HCT116 (cell line): ENCODE measurements around the gene ARMC6. TPM values are rescaled to one million over a fixed set of nuclear protein-coding genes. Genes with fewer than 3 reads are reported as not detected.

ENCODE experiments used
- ATAC-seq: fragments of 200-7000 bp; cut with Tn5 transposase; 2 replicates; pipeline ENCODE4 v1.9.1; 2020; ENCODE audit warnings: mild to moderate bottlenecking, moderate library complexity
- BruUV-seq: library from RNA; stranded (reverse); fragments of 400-500 nt; replicated peaks from 2 replicates; lab custom pipeline; 2021; lab: Mats Ljungman, UMichigan
- CTCF ChIA-PET: fragments of 300-600 bp; sonication (Branson Sonifier 250); formaldehyde crosslinking; loops from one replicate; lab custom pipeline; 2021; ENCODE audit warnings: antibody characterized with exemption; lab: Charles Lee
- POLR2A ChIA-PET: fragments of 300-600, 350-600 bp; sonication (Branson Sonifier 250); formaldehyde crosslinking; loops from one replicate; lab custom pipeline; 2021; ENCODE audit warnings: antibody characterized with exemption; lab: Charles Lee
- RAD21 ChIA-PET, 2 experiments: fragments of 300-600 bp; sonication (Branson Sonifier 250); formaldehyde crosslinking; loops; one replicate each; lab custom pipeline; 2023; ENCODE audit warnings: low total read pairs in 2 of 2; ENCODE audit not compliant: uncharacterized antibody in 2 of 2, unreplicated experiment in 2 of 2, low non-redundant PET in 1 of 2; lab: Charles Lee
- DNase-seq: peaks from one replicate; pipeline ENCODE4 v3.0.0-alpha.2; 2010; ENCODE audit warnings: low read depth, low spot score
- H2AFZ ChIP-seq: fragments of 200-600 bp; shearing (Covaris generic), sonication (generic); 2 replicates; pipeline ENCODE4 v1.6.1; 2017; ENCODE audit warnings: low read depth, mixed run types, mixed read lengths, antibody characterized with exemption, low read length; ENCODE audit not compliant: poor library complexity, severe bottlenecking
- H3K27ac ChIP-seq: 2 replicates; pipeline ENCODE4 v1.5.1; 2012; ENCODE audit warnings: low read depth, low read length
- H3K27me3 ChIP-seq: fragments of 200-600 bp; sonication (generic); 2 replicates; pipeline ENCODE4 v1.6.1; 2016; ENCODE audit warnings: mixed run types, low read length, mixed read lengths; ENCODE audit not compliant: insufficient read depth
- H3K36me3 ChIP-seq, 2 experiments: fragments of 200-500 bp in 1 of 2; fragments of 200-600 bp in 1 of 2; sonication (Bioruptor generic) in 1 of 2; sonication (generic) in 1 of 2; 2 replicates each; pipeline versions ENCODE4 v1.5.1 to v1.6.1; 2014 to 2016; ENCODE audit warnings: low read length in 2 of 2, inconsistent platforms in 1 of 2, mixed read lengths in 1 of 2, mixed run types in 1 of 2; ENCODE audit not compliant: insufficient read depth in 2 of 2, control insufficient read depth in 1 of 2
- H3K4me1 ChIP-seq, 2 experiments: fragments of 200-600 bp in 1 of 2; sonication (generic) in 1 of 2; 2 replicates each; pipeline versions ENCODE4 v1.5.1 to v1.6.1; 2012 to 2017; ENCODE audit warnings: low read length in 2 of 2, inconsistent platforms in 1 of 2, mild to moderate bottlenecking in 1 of 2, mixed read lengths in 1 of 2, mixed run types in 1 of 2, moderate library complexity in 1 of 2; ENCODE audit not compliant: insufficient read depth in 2 of 2, control insufficient read depth in 1 of 2
- H3K4me2 ChIP-seq: fragments of 200-600 bp; sonication (generic); 2 replicates; pipeline ENCODE4 v1.6.1; 2017; ENCODE audit warnings: mixed run types, low read length, mixed read lengths
- H3K4me3 ChIP-seq, 2 experiments: fragments of 200-600 bp in 1 of 2; sonication (generic) in 1 of 2; replicated peaks in 1 of 2; 2 replicates each; pipeline ENCODE4 v1.5.1; 2011 to 2016; ENCODE audit warnings: low read length in 2 of 2, control low read depth in 1 of 2, low read depth in 1 of 2, mild to moderate bottlenecking in 1 of 2, mixed read lengths in 1 of 2, mixed run types in 1 of 2
- H3K79me2 ChIP-seq: fragments of 200-600 bp; sonication (generic); 2 replicates; pipeline ENCODE4 v1.6.1; 2017; ENCODE audit warnings: mild to moderate bottlenecking, mixed run types, low read length, moderate library complexity, mixed read lengths; ENCODE audit not compliant: insufficient read depth
- H3K9ac ChIP-seq: fragments of 200-600 bp; sonication (generic); 2 replicates; pipeline ENCODE4 v1.6.1; 2016; ENCODE audit warnings: low read length, mixed read lengths
- H3K9me2 ChIP-seq: fragments of 200-600 bp; sonication (generic), shearing (Covaris generic); 2 replicates; pipeline ENCODE4 v1.6.1; 2017; ENCODE audit warnings: mixed run types, mild to moderate bottlenecking, moderate library complexity; ENCODE audit not compliant: insufficient read depth
- H3K9me3 ChIP-seq, 2 experiments: fragments of 200-500 bp in 1 of 2; fragments of 200-600 bp in 1 of 2; sonication (Bioruptor generic) in 1 of 2; sonication (generic) in 1 of 2; 2 replicates each; pipeline ENCODE4 v1.6.1; 2014 to 2017; ENCODE audit warnings: low read length in 2 of 2, mixed read lengths in 2 of 2, inconsistent platforms in 1 of 2, low read depth in 1 of 2, mild to moderate bottlenecking in 1 of 2, mixed run types in 1 of 2, moderate library complexity in 1 of 2; ENCODE audit not compliant: control insufficient read depth in 1 of 2, insufficient read depth in 1 of 2
- H4K20me1 ChIP-seq: fragments of 200-600 bp; sonication (generic), shearing (Covaris generic); 2 replicates; pipeline ENCODE4 v1.6.1; 2017; ENCODE audit warnings: mixed run types, mild to moderate bottlenecking, moderate library complexity; ENCODE audit not compliant: insufficient read depth
- CBX3 ChIP-seq: IDR thresholded peaks from 2 replicates; pipeline ENCODE4 v1.6.1; 2012; ENCODE audit warnings: low read depth
- EGR1 ChIP-seq: IDR thresholded peaks from 2 replicates; pipeline ENCODE4 v1.6.1; 2012; ENCODE audit warnings: low read depth
- POLR2A ChIP-seq: IDR thresholded peaks from 2 replicates; pipeline ENCODE4 v1.7.0; 2011; ENCODE audit warnings: borderline replicate concordance; ENCODE audit not compliant: insufficient read depth, insufficient read length; ENCODE audit errors: extremely low read depth
- SIN3A ChIP-seq: IDR thresholded peaks from 2 replicates; pipeline ENCODE4 v1.6.1; 2012; ENCODE audit warnings: low read depth
- TCF7L2 ChIP-seq: IDR thresholded peaks from 2 replicates; pipeline ENCODE4 v1.7.0; 2011; ENCODE audit warnings: borderline replicate concordance, inconsistent platforms; ENCODE audit not compliant: insufficient read depth, insufficient read length; ENCODE audit errors: extremely low read depth
- YY1 ChIP-seq: IDR thresholded peaks from 2 replicates; pipeline ENCODE4 v1.6.1; 2011; ENCODE audit warnings: low read length, low read depth, moderate library complexity, mild to moderate bottlenecking; ENCODE audit not compliant: insufficient replicate concordance; ENCODE audit errors: extremely low read depth
- ZNF274 ChIP-seq: fragments of 200-500 bp; sonication (Bioruptor generic); IDR thresholded peaks from 2 replicates; pipeline ENCODE4 v1.6.1; 2014; ENCODE audit warnings: mild to moderate bottlenecking, low read depth, low read length, inconsistent platforms
- intact Hi-C: fragments of 100-400 bp; cut with micrococcal nuclease; formaldehyde crosslinking; loops from 2 replicates; pipeline ENCODE4 v1.10.0; 2022
- total RNA-seq: library from RNA; stranded (reverse); gene quantifications from one replicate; pipeline ENCODE4 v1.2.1, GENCODE V29; 2021; ENCODE audit not compliant: unreplicated experiment
- TF ChIP-seq, protein P1 (sequence below): IDR thresholded peaks from 2 replicates; pipeline ENCODE4 v1.6.1; 2012
- TF ChIP-seq, protein P2 (sequence below): IDR thresholded peaks from 2 replicates; pipeline ENCODE4 v1.6.1; 2011; ENCODE audit warnings: mild to moderate bottlenecking, low read length, moderate library complexity; ENCODE audit not compliant: insufficient replicate concordance; ENCODE audit errors: extremely low read depth
- TF ChIP-seq, protein P3 (sequence below), 3 experiments: fragments of 200-600 bp in 1 of 3; sonication (generic) in 1 of 3; IDR thresholded peaks in 2 of 3; conservative IDR thresholded peaks in 1 of 3; 2 replicates each; pipeline ENCODE4 v1.5.1; 2012 to 2017; ENCODE audit warnings: low read depth in 2 of 3, low read length in 2 of 3, antibody characterized with exemption in 1 of 3, borderline replicate concordance in 1 of 3, control low read depth in 1 of 3, mild to moderate bottlenecking in 1 of 3, mixed read lengths in 1 of 3, mixed run types in 1 of 3, moderate library complexity in 1 of 3; ENCODE audit not compliant: insufficient read depth in 1 of 3

ARMC6 gene
- total RNA-seq, 1 experiment from 2014 or later, result 34.7 TPM

- Histone ChIP-seq H2AFZ (no peak overlapping the region), H3K4me1 (no peaks in the 10 kb centered on the region), H3K9ac (no peak overlapping the region), H3K9me2 (no peaks in the 10 kb centered on the region)
- TF ChIP-seq ZNF274, result no peak
- TF ChIP-seq SIN3A, result no peak
- no peak for TF ChIP-seq TCF7L2
- TF ChIP-seq, protein P1, sequence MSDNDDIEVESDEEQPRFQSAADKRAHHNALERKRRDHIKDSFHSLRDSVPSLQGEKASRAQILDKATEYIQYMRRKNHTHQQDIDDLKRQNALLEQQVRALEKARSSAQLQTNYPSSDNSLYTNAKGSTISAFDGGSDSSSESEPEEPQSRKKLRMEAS, result no peak
- TF ChIP-seq CBX3, result no peak
- no peak for TF ChIP-seq POLR2A
- TF ChIP-seq, protein P2, sequence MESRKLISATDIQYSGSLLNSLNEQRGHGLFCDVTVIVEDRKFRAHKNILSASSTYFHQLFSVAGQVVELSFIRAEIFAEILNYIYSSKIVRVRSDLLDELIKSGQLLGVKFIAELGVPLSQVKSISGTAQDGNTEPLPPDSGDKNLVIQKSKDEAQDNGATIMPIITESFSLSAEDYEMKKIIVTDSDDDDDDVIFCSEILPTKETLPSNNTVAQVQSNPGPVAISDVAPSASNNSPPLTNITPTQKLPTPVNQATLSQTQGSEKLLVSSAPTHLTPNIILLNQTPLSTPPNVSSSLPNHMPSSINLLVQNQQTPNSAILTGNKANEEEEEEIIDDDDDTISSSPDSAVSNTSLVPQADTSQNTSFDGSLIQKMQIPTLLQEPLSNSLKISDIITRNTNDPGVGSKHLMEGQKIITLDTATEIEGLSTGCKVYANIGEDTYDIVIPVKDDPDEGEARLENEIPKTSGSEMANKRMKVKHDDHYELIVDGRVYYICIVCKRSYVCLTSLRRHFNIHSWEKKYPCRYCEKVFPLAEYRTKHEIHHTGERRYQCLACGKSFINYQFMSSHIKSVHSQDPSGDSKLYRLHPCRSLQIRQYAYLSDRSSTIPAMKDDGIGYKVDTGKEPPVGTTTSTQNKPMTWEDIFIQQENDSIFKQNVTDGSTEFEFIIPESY, result no peak
- TF ChIP-seq, protein P3, sequence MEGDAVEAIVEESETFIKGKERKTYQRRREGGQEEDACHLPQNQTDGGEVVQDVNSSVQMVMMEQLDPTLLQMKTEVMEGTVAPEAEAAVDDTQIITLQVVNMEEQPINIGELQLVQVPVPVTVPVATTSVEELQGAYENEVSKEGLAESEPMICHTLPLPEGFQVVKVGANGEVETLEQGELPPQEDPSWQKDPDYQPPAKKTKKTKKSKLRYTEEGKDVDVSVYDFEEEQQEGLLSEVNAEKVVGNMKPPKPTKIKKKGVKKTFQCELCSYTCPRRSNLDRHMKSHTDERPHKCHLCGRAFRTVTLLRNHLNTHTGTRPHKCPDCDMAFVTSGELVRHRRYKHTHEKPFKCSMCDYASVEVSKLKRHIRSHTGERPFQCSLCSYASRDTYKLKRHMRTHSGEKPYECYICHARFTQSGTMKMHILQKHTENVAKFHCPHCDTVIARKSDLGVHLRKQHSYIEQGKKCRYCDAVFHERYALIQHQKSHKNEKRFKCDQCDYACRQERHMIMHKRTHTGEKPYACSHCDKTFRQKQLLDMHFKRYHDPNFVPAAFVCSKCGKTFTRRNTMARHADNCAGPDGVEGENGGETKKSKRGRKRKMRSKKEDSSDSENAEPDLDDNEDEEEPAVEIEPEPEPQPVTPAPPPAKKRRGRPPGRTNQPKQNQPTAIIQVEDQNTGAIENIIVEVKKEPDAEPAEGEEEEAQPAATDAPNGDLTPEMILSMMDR (IDR thresholded peaks at IDR 0.05 in 2 of 3, conservative IDR thresholded peaks at IDR 0.05 in 1 of 3; ENCODE audit: borderline replicate concordance in 1 of 3, insufficient read depth in 1 of 3, low read depth in 2 of 3, low read length in 2 of 3), result no peak
- TF ChIP-seq YY1, result no peak
- TF ChIP-seq EGR1, result no peak
- TF ChIP-seq, all 23 proteins: peak for 0
- Histone ChIP-seq H3K27me3 (no peaks in the 10 kb centered on the region), H3K27ac (no peak overlapping the region), H3K9me3 (no peaks in the 10 kb centered on the region), H3K4me2 (no peak overlapping the region), H3K36me3 (peaks cover 49 to 53% of the 10 kb centered on the region in 2 experiments), H3K79me2 (peaks cover 41% of the 10 kb centered on the region), H3K4me3 (no peak overlapping the region), H4K20me1 (0 out of 2 replicates have a peak, but pooled peaks cover 6% of the 10 kb centered on the region)
- ChIA-PET CTCF (interaction anchor here (1.7 kb wide), 1 partner anchor 15 kb away, joined by 6 read pairs; no protein-coding TSS in a partner anchor), POLR2A (no interaction called here), RAD21 (no interaction called here)
- no peak for DNase-seq
- BruUV-seq, result no TSS peak
- no peak for ATAC-seq
- intact Hi-C loops, result no loop called here
Measured at GRCh38 chr19:19010551-19010950, 22.9 kb upstream of the ARMC6 start.
